HEK293 (cell line): ENCODE results near the gene PBX3.

Source experiments
- ATF2 ChIP-seq: fragments of 450-650 bp; formaldehyde crosslinking; IDR thresholded peaks from 2 replicates; pipeline ENCODE4 v1.5.1; 2016; ENCODE audit warnings: missing biosample characterization, missing genetic modification characterization, low read depth
- GLI2 ChIP-seq: fragments of 450-650 bp; formaldehyde crosslinking; IDR thresholded peaks from 2 replicates; pipeline ENCODE4; 2017; ENCODE audit warnings: missing biosample characterization, missing genetic modification characterization, low read depth, borderline replicate concordance
- KLF10 ChIP-seq: fragments of 450-650 bp; IDR thresholded peaks from 2 replicates; pipeline ENCODE4 v1.5.1; 2018; ENCODE audit warnings: missing biosample characterization, mild to moderate bottlenecking, missing genetic modification characterization
- KLF17 ChIP-seq: fragments of 450-650 bp; formaldehyde crosslinking; IDR thresholded peaks from 2 replicates; pipeline ENCODE4 v1.5.1; 2016; ENCODE audit warnings: missing biosample characterization, missing genetic modification characterization
- KLF8 ChIP-seq: fragments of 450-650 bp; formaldehyde crosslinking; IDR thresholded peaks from 2 replicates; pipeline ENCODE4 v1.5.1; 2016; ENCODE audit warnings: missing biosample characterization, missing genetic modification characterization
- PRDM4 ChIP-seq: fragments of 450-650 bp; formaldehyde crosslinking; IDR thresholded peaks from 2 replicates; pipeline ENCODE4 v1.5.1; 2017; ENCODE audit warnings: missing biosample characterization, missing genetic modification characterization
- SCRT1 ChIP-seq: fragments of 450-650 bp; formaldehyde crosslinking; IDR thresholded peaks from 2 replicates; pipeline ENCODE4 v1.5.1; 2016; ENCODE audit warnings: missing biosample characterization, missing genetic modification characterization, borderline replicate concordance
- SP7 ChIP-seq: fragments of 450-650 bp; formaldehyde crosslinking; IDR thresholded peaks from 2 replicates; pipeline ENCODE4 v1.5.1; 2016; ENCODE audit warnings: missing biosample characterization, missing genetic modification characterization
- TCF7L2 ChIP-seq: IDR thresholded peaks from 2 replicates; pipeline ENCODE4 v1.6.1; 2011; ENCODE audit warnings: low read depth, mild to moderate bottlenecking, inconsistent platforms, low read length, moderate library complexity, borderline replicate concordance
- TSHZ1 ChIP-seq: fragments of 450-650 bp; formaldehyde crosslinking; IDR thresholded peaks from 2 replicates; pipeline ENCODE4 v1.5.1; 2016; ENCODE audit warnings: missing biosample characterization, missing genetic modification characterization, borderline replicate concordance
- ZBTB8A ChIP-seq: fragments of 450-650 bp; formaldehyde crosslinking; IDR thresholded peaks from 2 replicates; pipeline ENCODE4 v1.5.1; 2016; ENCODE audit warnings: missing biosample characterization, missing genetic modification characterization
- ZFP41 ChIP-seq: fragments of 450-650 bp; formaldehyde crosslinking; IDR thresholded peaks from 2 replicates; pipeline ENCODE4 v1.5.1; 2016; ENCODE audit warnings: missing biosample characterization, missing genetic modification characterization, borderline replicate concordance
- ZFP69B ChIP-seq: fragments of 450-650 bp; formaldehyde crosslinking; IDR thresholded peaks from 2 replicates; pipeline ENCODE4 v1.5.1; 2016; ENCODE audit warnings: missing biosample characterization, missing genetic modification characterization
- ZNF10 ChIP-seq: fragments of 450-650 bp; formaldehyde crosslinking; IDR thresholded peaks from 2 replicates; pipeline ENCODE4 v1.5.1; 2017; ENCODE audit warnings: missing biosample characterization, missing genetic modification characterization
- ZNF132 ChIP-seq: fragments of 450-650 bp; formaldehyde crosslinking; IDR thresholded peaks from 2 replicates; pipeline ENCODE4 v1.5.1; 2017; ENCODE audit warnings: missing biosample characterization, missing genetic modification characterization, borderline replicate concordance
- ZNF155 ChIP-seq: fragments of 450-650 bp; formaldehyde crosslinking; IDR thresholded peaks from 2 replicates; pipeline ENCODE4 v1.5.1; 2016; ENCODE audit warnings: missing biosample characterization, missing genetic modification characterization
- ZNF37A ChIP-seq: fragments of 450-650 bp; IDR thresholded peaks from 2 replicates; pipeline ENCODE4 v1.5.1; 2018; ENCODE audit warnings: missing biosample characterization, missing genetic modification characterization
- ZNF404 ChIP-seq: fragments of 450-650 bp; formaldehyde crosslinking; IDR thresholded peaks from 2 replicates; pipeline ENCODE4 v1.5.1; 2017; ENCODE audit warnings: missing biosample characterization, missing genetic modification characterization
- ZNF423 ChIP-seq: fragments of 450-650 bp; formaldehyde crosslinking; IDR thresholded peaks from 2 replicates; pipeline ENCODE4 v1.5.1; 2016; ENCODE audit warnings: missing biosample characterization, missing genetic modification characterization
- ZNF544 ChIP-seq: fragments of 450-650 bp; formaldehyde crosslinking; IDR thresholded peaks from 2 replicates; pipeline ENCODE4 v1.5.0; 2017; ENCODE audit warnings: missing biosample characterization, missing genetic modification characterization
- ZNF561 ChIP-seq: fragments of 450-650 bp; IDR thresholded peaks from 2 replicates; pipeline ENCODE4 v1.5.1; 2018; ENCODE audit warnings: missing biosample characterization, missing genetic modification characterization, borderline replicate concordance
- ZNF600 ChIP-seq: fragments of 450-650 bp; formaldehyde crosslinking; IDR thresholded peaks from 2 replicates; pipeline ENCODE4 v1.5.1; 2016; ENCODE audit warnings: missing biosample characterization, missing genetic modification characterization
- ZNF610 ChIP-seq: fragments of 450-650 bp; formaldehyde crosslinking; IDR thresholded peaks from 2 replicates; pipeline ENCODE4 v1.5.1; 2016; ENCODE audit warnings: missing biosample characterization, missing genetic modification characterization, borderline replicate concordance
- ZNF629 ChIP-seq: fragments of 450-650 bp; formaldehyde crosslinking; IDR thresholded peaks from 2 replicates; pipeline ENCODE4 v1.5.1; 2017; ENCODE audit warnings: missing biosample characterization, missing genetic modification characterization
- ZNF664 ChIP-seq: fragments of 450-650 bp; formaldehyde crosslinking; IDR thresholded peaks from 2 replicates; pipeline ENCODE4 v1.5.1; 2016; ENCODE audit warnings: missing biosample characterization, missing genetic modification characterization
- ZNF677 ChIP-seq: fragments of 450-650 bp; IDR thresholded peaks from 2 replicates; pipeline ENCODE4 v1.5.0; 2018; ENCODE audit warnings: missing biosample characterization, mild to moderate bottlenecking, missing genetic modification characterization, moderate library complexity
- ZNF692 ChIP-seq: fragments of 450-650 bp; formaldehyde crosslinking; IDR thresholded peaks from 2 replicates; pipeline ENCODE4 v1.5.1; 2016; ENCODE audit warnings: missing biosample characterization, missing genetic modification characterization
- ZNF707 ChIP-seq: fragments of 450-650 bp; formaldehyde crosslinking; IDR thresholded peaks from 2 replicates; pipeline ENCODE4 v1.5.1; 2016; ENCODE audit warnings: missing biosample characterization, missing genetic modification characterization
- ZNF747 ChIP-seq: fragments of 450-650 bp; formaldehyde crosslinking; IDR thresholded peaks from 2 replicates; pipeline ENCODE4 v1.5.1; 2016; ENCODE audit warnings: missing biosample characterization, missing genetic modification characterization
- ZNF791 ChIP-seq: fragments of 450-650 bp; formaldehyde crosslinking; IDR thresholded peaks from 2 replicates; pipeline ENCODE4 v1.5.1; 2016; ENCODE audit warnings: missing biosample characterization, missing genetic modification characterization
- ZNF843 ChIP-seq: fragments of 450-650 bp; formaldehyde crosslinking; IDR thresholded peaks from 2 replicates; pipeline ENCODE4 v1.5.1; 2016; ENCODE audit warnings: missing biosample characterization, missing genetic modification characterization

The PBX3 gene

GRCh38 chr9:125763394-125763801 lies 16.2 kb downstream of the PBX3 start (continued):
- TF ChIP-seq ZNF404, result no peak
- TF ChIP-seq ZFP41, result no peak
- TF ChIP-seq ZNF707 (tag by site-specific recombination), result no peak
- TF ChIP-seq ZNF10 (tag by site-specific recombination), result 0 out of 2 replicates have a peak, but pooled peaks have one; percentile 54
- TF ChIP-seq SP7 (tag by site-specific recombination), result peak; percentile 97
- peak; percentile 86 for TF ChIP-seq ZNF843 (tag by site-specific recombination)
- TF ChIP-seq ZNF610, result 0 out of 2 replicates have a peak, but pooled peaks have one; percentile 61
- peak; percentile 66 for TF ChIP-seq ZNF629
- TF ChIP-seq ZNF692 (tag by site-specific recombination), result 0 out of 2 replicates have a peak, but pooled peaks have one; percentile 17
- TF ChIP-seq ZNF423 (tag by site-specific recombination), result peak; percentile 92
- TF ChIP-seq ZBTB8A, result no peak
- TF ChIP-seq ZNF747 (tag by site-specific recombination), result no peak
- peak; percentile 63; the same call in 1 of the 2 replicates for TF ChIP-seq TSHZ1
- no peak for TF ChIP-seq ZNF544
- TF ChIP-seq ZNF791 (tag by site-specific recombination), result no peak
- TF ChIP-seq ZNF677 (tag by site-specific recombination), result no peak
- peak; percentile 87 for TF ChIP-seq KLF17 (tag by site-specific recombination)
- TF ChIP-seq KLF8 (tag by site-specific recombination), result peak; percentile 33; the same call in 1 of the 2 replicates
- TF ChIP-seq KLF10 (tag by site-specific recombination), result 0 out of 2 replicates have a peak, but pooled peaks have one; percentile 41
- TF ChIP-seq ATF2, result no peak
- no peak for TF ChIP-seq ZNF155
- TF ChIP-seq ZNF37A (tag by site-specific recombination), result no peak
- TF ChIP-seq SCRT1, result no peak; the same call in 1 of the 2 replicates
- peak; percentile 74; the same call in 1 of the 2 replicates for TF ChIP-seq ZNF561
- TF ChIP-seq GLI2, result no peak
- TF ChIP-seq ZNF132, result no peak
- TF ChIP-seq TCF7L2, result 0 out of 2 replicates have a peak, but pooled peaks have one; percentile 15
- TF ChIP-seq ZFP69B (tag by site-specific recombination), result no peak
- TF ChIP-seq ZNF600 (tag by site-specific recombination), result peak; percentile 77
- TF ChIP-seq PRDM4 (tag by site-specific recombination), result peak; percentile 52; the same call in 1 of the 2 replicates
- no peak for TF ChIP-seq ZNF664 (tag by site-specific recombination)
